Suprapubic skin (tissue), 4 donors: Measurements from ENCODE around the gene ITSN2. TPM values are rescaled to one million over a fixed set of nuclear protein-coding genes. Genes with fewer than 3 reads are reported as not detected.

Experiments
- DNase-seq, 2 donors: peaks; one replicate each; pipeline ENCODE4 v3.0.0-alpha.2; 2019; ENCODE audit warnings: low spot score in 2 of 2
- H3K27ac ChIP-seq: fragments of 200-600 bp; sonication (generic); one replicate; pipeline ENCODE4 v1.5.1; 2019
- H3K27me3 ChIP-seq: fragments of 200-600 bp; sonication (generic); one replicate; pipeline ENCODE4 v1.5.1; 2019
- H3K36me3 ChIP-seq: fragments of 200-600 bp; sonication (generic); one replicate; pipeline ENCODE4 v1.5.1; 2019
- H3K4me1 ChIP-seq: fragments of 200-600 bp; sonication (generic); one replicate; pipeline ENCODE4 v1.5.1; 2019
- H3K4me3 ChIP-seq: fragments of 200-600 bp; sonication (generic); one replicate; pipeline ENCODE4 v1.5.1; 2019; ENCODE audit warnings: mild to moderate bottlenecking
- H3K9me3 ChIP-seq: fragments of 200-600 bp; sonication (generic); one replicate; pipeline ENCODE4 v1.5.1; 2019
- CTCF ChIP-seq, 2 donors: fragments of 200-600 bp in 1 of 2; fragments of 450-650 bp in 1 of 2; sonication (generic) in 1 of 2; IDR thresholded peaks; one replicate each; pipeline ENCODE4 v1.5.1; 2016 to 2019; ENCODE audit warnings: antibody characterized with exemption in 2 of 2, mild to moderate bottlenecking in 1 of 2, moderate library complexity in 1 of 2
- EP300 ChIP-seq: sonication (generic); formaldehyde crosslinking; IDR thresholded peaks from one replicate; pipeline ENCODE4 v1.6.1; 2017; ENCODE audit warnings: antibody characterized with exemption
- POLR2A ChIP-seq, 2 donors: fragments of 450-650 bp; IDR thresholded peaks; one replicate each; pipeline ENCODE4 v1.6.1; 2017; ENCODE audit warnings: antibody characterized with exemption in 2 of 2, mild to moderate bottlenecking in 2 of 2, moderate library complexity in 2 of 2
- POLR2AphosphoS5 ChIP-seq, 3 donors: sonication (generic); formaldehyde crosslinking; IDR thresholded peaks; one replicate each; pipeline ENCODE4 v1.6.1; 2017; ENCODE audit warnings: antibody characterized with exemption in 3 of 3
- WGBS: methylation state at CpG from one replicate; pipeline ENCODE4 v1.1.5; 2018; 5-methylcytosine and 5-hydroxymethylcytosine counted together
- total RNA-seq, 4 donors: library from RNA; depleted of rRNA; stranded (reverse); fragments of >200 nt; gene quantifications; one replicate each; pipeline ENCODE4 v1.1.0, GENCODE V29; 2016

The ITSN2 gene
- total RNA-seq, 4 donors from 2014 or later, result 65.8 to 92.6 (median 69.7) TPM

GRCh38 chr2:24162494-24162893 is 197.8 kb downstream of the ITSN2 start:
- WGBS, result 96% methylated on average over 1 of the region's 1 CpG
- Histone ChIP-seq H3K36me3 (peaks cover 2% of the 10 kb centered on the region), H3K4me1 (no peaks in the 10 kb centered on the region), H3K9me3 (no peaks in the 10 kb centered on the region), H3K27me3 (no peaks in the 10 kb centered on the region), H3K27ac (no peak overlapping the region), H3K4me3 (no peak overlapping the region)
- TF ChIP-seq CTCF (IDR thresholded peaks at IDR 0.05) (no peak), EP300 (no peak), POLR2A (IDR thresholded peaks at IDR 0.05) (no peak), POLR2AphosphoS5 (IDR thresholded peaks at IDR 0.05) (no peak)
- no peak for DNase-seq

GRCh38 chr2:24160761-24161160 is 199.6 kb downstream of the ITSN2 start:
- no peaks in the 10 kb centered on the region for H3K4me1 ChIP-seq
- no peaks in the 10 kb centered on the region for H3K9me3 ChIP-seq
- no peak overlapping the region for H3K27ac ChIP-seq
- no peak for DNase-seq
- H3K27me3 ChIP-seq, result no peaks in the 10 kb centered on the region
- H3K36me3 ChIP-seq, result peaks cover 2% of the 10 kb centered on the region
- H3K4me3 ChIP-seq, result no peak overlapping the region
- no peak for TF ChIP-seq CTCF (IDR thresholded peaks at IDR 0.05)
- TF ChIP-seq POLR2A (IDR thresholded peaks at IDR 0.05), result no peak
- TF ChIP-seq POLR2AphosphoS5 (IDR thresholded peaks at IDR 0.05), result no peak
- TF ChIP-seq EP300, result no peak

GRCh38 chr2:24159708-24160107 is 200.6 kb downstream of the ITSN2 start:
- no peaks in the 10 kb centered on the region for H3K4me1 ChIP-seq

GRCh38 chr2:24158131-24158530 is 202.2 kb downstream of the ITSN2 start:
- Histone ChIP-seq H3K4me1 (no peaks in the 10 kb centered on the region), H3K36me3 (peaks cover 5% of the 10 kb centered on the region), H3K9me3 (no peaks in the 10 kb centered on the region), H3K27me3 (no peaks in the 10 kb centered on the region), H3K4me3 (no peak overlapping the region), H3K27ac (no peak overlapping the region)
- 86% methylated on average over 5 of the region's 5 CpGs for WGBS
- no peak for TF ChIP-seq EP300
- no peak for DNase-seq

More at GRCh38 chr2:24159708-24160107, 200.6 kb downstream of the ITSN2 start:
- 92% methylated on average over 4 of the region's 4 CpGs for WGBS
- Histone ChIP-seq H3K9me3 (no peaks in the 10 kb centered on the region), H3K36me3 (peaks cover 2% of the 10 kb centered on the region), H3K27ac (no peak overlapping the region), H3K4me3 (no peak overlapping the region), H3K27me3 (no peaks in the 10 kb centered on the region)
- TF ChIP-seq POLR2A (IDR thresholded peaks at IDR 0.05) (no peak), CTCF (IDR thresholded peaks at IDR 0.05) (no peak), EP300 (no peak), POLR2AphosphoS5 (IDR thresholded peaks at IDR 0.05) (no peak)
- DNase-seq, result no peak

GRCh38 chr2:24153478-24153877 is 206.9 kb downstream of the ITSN2 start:
- Histone ChIP-seq H3K4me3 (no peak overlapping the region), H3K9me3 (no peaks in the 10 kb centered on the region), H3K36me3 (peaks cover 17% of the 10 kb centered on the region), H3K27ac (no peak overlapping the region), H3K4me1 (no peaks in the 10 kb centered on the region), H3K27me3 (no peaks in the 10 kb centered on the region)
- no peak for TF ChIP-seq EP300
- TF ChIP-seq POLR2AphosphoS5 (IDR thresholded peaks at IDR 0.05), result no peak
- TF ChIP-seq CTCF (IDR thresholded peaks at IDR 0.05), result no peak
- TF ChIP-seq POLR2A (IDR thresholded peaks at IDR 0.05), result no peak
- WGBS, result 71% methylated on average over 4 of the region's 4 CpGs
- DNase-seq, result no peak

Other genes starting within 250 kb of the ITSN2 start
- gene PFN4, start 237.2 kb downstream of the ITSN2 start, total RNA-seq, result 1 to 10 TPM in 1 of 4 donors, not detected in 3; 1.0 TPM
- 10 to 100 TPM in 1 of 4 donors, 1 to 10 TPM in 3; 4.1 to 14.6 (median 7.5) TPM for gene FAM228B, start 237.1 kb downstream of the ITSN2 start, total RNA-seq
- under 1 TPM in 2 of 4 donors, not detected in 2; 0.72 to 0.89 TPM for gene FAM228A, start 185.5 kb downstream of the ITSN2 start, total RNA-seq
- gene NCOA1, start 130.7 kb upstream of the ITSN2 start, total RNA-seq, result 10 to 100 TPM; 40.5 to 66.1 (median 47.2) TPM